GM19240 (cell line): ENCODE measurements around the gene SIRT3.
"Not testable (repeated sequence)": the region's sequence is repeated elsewhere in the genome, so short reads cannot be mapped to it uniquely, and the experiment has no call there.

Source experiments
- DNase-seq: peaks from one replicate; pipeline ENCODE4 v3.0.0; 2011; ENCODE audit warnings: low spot score; ENCODE audit not compliant: insufficient read length

SIRT3 gene

GRCh38 chr11:270451-271318, 34.5 kb upstream of the SIRT3 start:
- no peak for DNase-seq

- DNase-seq: no peak
These were observed 33.2 kb upstream of the SIRT3 start for GRCh38 chr11:269146-269890.

GRCh38 chr11:268716-269145, 32.6 kb upstream of the SIRT3 start:
- not testable (repeated sequence) for DNase-seq

- no peak for DNase-seq
These were observed 31.4 kb upstream of the SIRT3 start for GRCh38 chr11:267491-267994.

- no peak for DNase-seq
These were observed 30.7 kb upstream of the SIRT3 start for GRCh38 chr11:266676-267439.

GRCh38 chr11:261624-262023, 25.5 kb upstream of the SIRT3 start:
- no peak for DNase-seq

GRCh38 chr11:259413-259812, 23.3 kb upstream of the SIRT3 start:
- DNase-seq: no peak

- no peak for DNase-seq
These were observed 21.8 kb upstream of the SIRT3 start for GRCh38 chr11:257766-258493.

GRCh38 chr11:256952-257737, 21.0 kb upstream of the SIRT3 start:
- DNase-seq: no peak

- no peak for DNase-seq
These were observed 19.7 kb upstream of the SIRT3 start for GRCh38 chr11:255816-256215.

GRCh38 chr11:255176-255575, 19.0 kb upstream of the SIRT3 start:
- DNase-seq: no peak

GRCh38 chr11:253886-254270, 17.7 kb upstream of the SIRT3 start:
- DNase-seq: no peak

- no peak for DNase-seq
These were observed 17.2 kb upstream of the SIRT3 start for GRCh38 chr11:253160-253885.

GRCh38 chr11:252666-253065, 16.5 kb upstream of the SIRT3 start:
- DNase-seq: no peak

GRCh38 chr11:251550-251949, 15.4 kb upstream of the SIRT3 start:
- DNase-seq: no peak

- no peak for DNase-seq
These were observed 14.7 kb upstream of the SIRT3 start for GRCh38 chr11:250740-251299.

- no peak for DNase-seq
These were observed 14.1 kb upstream of the SIRT3 start for GRCh38 chr11:250274-250673.

- no peak for DNase-seq
These were observed 12.9 kb upstream of the SIRT3 start for GRCh38 chr11:249062-249461.

GRCh38 chr11:244376-244775, 8.2 kb upstream of the SIRT3 start:
- DNase-seq: no peak
